HCT116 (cell line): Measurements from ENCODE around the gene NR1H4.

Experiments used
- ATF3 ChIP-seq: IDR thresholded peaks from 2 replicates; pipeline ENCODE4 v1.6.1; 2012
- CEBPB ChIP-seq: IDR thresholded peaks from 2 replicates; pipeline ENCODE4 v1.6.1; 2012; ENCODE audit warnings: low read depth
- CTCF ChIP-seq, 3 experiments: fragments of 200-600 bp in 1 of 3; sonication (generic) in 1 of 3; IDR thresholded peaks in 2 of 3; conservative IDR thresholded peaks in 1 of 3; 2 replicates each; pipeline ENCODE4 v1.5.1; 2012 to 2017; ENCODE audit warnings: low read depth in 2 of 3, low read length in 2 of 3, antibody characterized with exemption in 1 of 3, borderline replicate concordance in 1 of 3, control low read depth in 1 of 3, mild to moderate bottlenecking in 1 of 3, mixed read lengths in 1 of 3, mixed run types in 1 of 3, moderate library complexity in 1 of 3; ENCODE audit not compliant: insufficient read depth in 1 of 3
- EGR1 ChIP-seq: IDR thresholded peaks from 2 replicates; pipeline ENCODE4 v1.6.1; 2012; ENCODE audit warnings: low read depth
- ELF1 ChIP-seq: IDR thresholded peaks from 2 replicates; pipeline ENCODE4 v1.6.1; 2012; ENCODE audit warnings: low read depth, borderline replicate concordance
- EZH2 ChIP-seq: fragments of 200-600 bp; sonication (generic); IDR thresholded peaks from 2 replicates; pipeline ENCODE4 v1.6.1; 2017; ENCODE audit warnings: antibody characterized with exemption, mixed run types
- EZH2phosphoT487 ChIP-seq: fragments of 200-600 bp; IDR thresholded peaks from 2 replicates; pipeline ENCODE4 v1.6.1; 2018; ENCODE audit warnings: antibody characterized with exemption, borderline replicate concordance
- POLR2AphosphoS5 ChIP-seq: IDR thresholded peaks from 2 replicates; pipeline ENCODE4 v1.6.1; 2011; ENCODE audit warnings: mild to moderate bottlenecking, low read depth, low read length, moderate library complexity
- REST ChIP-seq: IDR thresholded peaks from 2 replicates; pipeline ENCODE4 v1.6.1; 2012; ENCODE audit warnings: low read depth
- SP1 ChIP-seq: IDR thresholded peaks from 2 replicates; pipeline ENCODE4 v1.6.1; 2012; ENCODE audit warnings: low read depth
- TCF7L2 ChIP-seq: IDR thresholded peaks from 2 replicates; pipeline ENCODE4 v1.7.0; 2011; ENCODE audit warnings: borderline replicate concordance, inconsistent platforms; ENCODE audit not compliant: insufficient read depth, insufficient read length; ENCODE audit errors: extremely low read depth
- ZBTB33 ChIP-seq: IDR thresholded peaks from 2 replicates; pipeline ENCODE4 v1.6.1; 2011; ENCODE audit warnings: mild to moderate bottlenecking, low read length, moderate library complexity; ENCODE audit not compliant: insufficient replicate concordance; ENCODE audit errors: extremely low read depth
- ZNF274 ChIP-seq: fragments of 200-500 bp; sonication (Bioruptor generic); IDR thresholded peaks from 2 replicates; pipeline ENCODE4 v1.6.1; 2014; ENCODE audit warnings: mild to moderate bottlenecking, low read depth, low read length, inconsistent platforms

- TF ChIP-seq TCF7L2 (no peak), CTCF (IDR thresholded peaks at IDR 0.05 in 2 of 3, conservative IDR thresholded peaks at IDR 0.05 in 1 of 3; ENCODE audit: borderline replicate concordance in 1 of 3, insufficient read depth in 1 of 3, low read depth in 2 of 3, low read length in 2 of 3) (no peak), POLR2AphosphoS5 (no peak), EZH2phosphoT487 (no peak), CEBPB (no peak), EZH2 (no peak), SP1 (no peak), EGR1 (no peak), ZNF274 (no peak), ZBTB33 (no peak), REST (no peak), ATF3 (no peak), ELF1 (no peak)
Measured at GRCh38 chr12:100528471-100529127, 54.9 kb downstream of the NR1H4 start.
